ENCODE results near the gene LYG2.

DNA sequence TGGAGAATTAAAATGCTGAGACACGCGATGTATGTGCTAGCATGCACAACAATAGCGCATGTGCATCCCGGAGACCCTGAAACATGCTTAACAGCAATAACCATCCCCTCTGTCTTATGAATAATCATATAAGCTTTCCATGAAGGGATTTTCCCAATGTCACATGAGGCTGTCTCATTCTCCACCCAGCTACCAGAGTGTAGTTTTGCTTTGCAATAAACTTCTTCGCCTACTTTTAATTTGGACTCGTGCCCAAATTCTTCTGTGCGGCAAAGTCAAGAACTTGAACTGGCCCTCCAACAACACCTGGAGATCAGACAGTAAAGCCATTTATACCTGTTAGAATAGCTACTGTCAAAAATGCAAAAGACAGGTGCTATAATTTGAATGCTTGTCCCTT lies 30.1 kb upstream of the LYG2 start:
- no peak for TF ChIP-seq EZH2 (IDR thresholded peaks at IDR 0.05; ENCODE audit: low read depth)
- no peak for TF ChIP-seq CTCF (conservative IDR thresholded peaks at IDR 0.05)
